CD4-positive, alpha-beta memory T cell (primary cell): Measurements from ENCODE around the gene JAK2. TPM values are rescaled to one million over a fixed set of nuclear protein-coding genes. Genes with fewer than 3 reads are reported as not detected.
"Not testable (repeated sequence)": the region's sequence is repeated elsewhere in the genome, so short reads cannot be mapped to it uniquely, and the experiment has no call there.

Experiments used
- CTCF ChIA-PET: fragments of 350-600 bp; sonication (Branson Sonifier 250); formaldehyde crosslinking; loops from one replicate; lab custom pipeline; 2021; ENCODE audit warnings: inconsistent platforms; ENCODE audit not compliant: partially characterized antibody; lab: Charles Lee
- POLR2A ChIA-PET: fragments of 350-600 bp; sonication (Branson Sonifier 250); formaldehyde crosslinking; loops from one replicate; lab custom pipeline; 2021; ENCODE audit not compliant: partially characterized antibody; lab: Charles Lee
- DNase-seq, 5 donors: peaks; one replicate each; pipeline versions ENCODE4 v3.0.0 to v3.0.0-alpha.2; 2020 to 2022; ENCODE audit warnings: mixed read lengths in 1 of 5
- H3K27ac ChIP-seq: one replicate; pipeline ENCODE4 v1.7.0; 2013; ENCODE audit warnings: low read depth, low read length
- H3K27me3 ChIP-seq: 2 replicates; pipeline ENCODE4 v1.7.0; 2013; ENCODE audit warnings: mild to moderate bottlenecking, low read length, moderate library complexity; ENCODE audit not compliant: insufficient read depth
- H3K36me3 ChIP-seq: 2 replicates; pipeline ENCODE4 v1.7.0; 2013; ENCODE audit warnings: mild to moderate bottlenecking, low read length, moderate library complexity; ENCODE audit not compliant: insufficient read depth
- H3K4me1 ChIP-seq: 2 replicates; pipeline ENCODE4 v1.7.0; 2013; ENCODE audit warnings: mild to moderate bottlenecking, low read length, moderate library complexity; ENCODE audit not compliant: insufficient read depth
- H3K4me3 ChIP-seq, 2 donors: one replicate each; pipeline ENCODE4 v1.7.0; 2013; ENCODE audit warnings: low read length in 2 of 2, mild to moderate bottlenecking in 1 of 2
- H3K9me3 ChIP-seq, 2 donors: one replicate each; pipeline ENCODE4 v1.7.0; 2013; ENCODE audit warnings: low read length in 2 of 2, control low read depth in 1 of 2; ENCODE audit not compliant: control insufficient read depth in 1 of 2
- H3K27ac Mint-ChIP-seq, 7 donors: one replicate each; pipeline ENCODE4 v1.8.0; 2020 to 2021; ENCODE audit warnings: mixed read lengths in 7 of 7, mild to moderate bottlenecking in 6 of 7, inconsistent platforms in 3 of 7, moderate library complexity in 3 of 7
- H3K27me3 Mint-ChIP-seq, 2 donors: one replicate each; pipeline ENCODE4 v1.8.0; 2020 to 2021; ENCODE audit warnings: mixed read lengths in 2 of 2
- H3K36me3 Mint-ChIP-seq, 2 donors: one replicate each; pipeline ENCODE4 v1.8.0; 2020 to 2021; ENCODE audit warnings: mixed read lengths in 2 of 2, inconsistent platforms in 1 of 2, mild to moderate bottlenecking in 1 of 2
- H3K4me1 Mint-ChIP-seq, 4 donors: one replicate each; pipeline ENCODE4 v1.8.0; 2020 to 2021; ENCODE audit warnings: mixed read lengths in 4 of 4, mild to moderate bottlenecking in 1 of 4
- H3K4me3 Mint-ChIP-seq, 8 donors: one replicate each; pipeline ENCODE4 v1.8.0; 2020 to 2021; ENCODE audit warnings: mixed read lengths in 8 of 8, mild to moderate bottlenecking in 7 of 8, moderate library complexity in 6 of 8, inconsistent platforms in 3 of 8
- H3K9me3 Mint-ChIP-seq, 8 donors: one replicate each; pipeline ENCODE4 v1.8.0; 2020 to 2021; ENCODE audit warnings: mixed read lengths in 8 of 8, mild to moderate bottlenecking in 5 of 8, inconsistent platforms in 3 of 8, moderate library complexity in 1 of 8
- intact Hi-C: fragments of 100-400 bp; cut with micrococcal nuclease; formaldehyde crosslinking; loops from one replicate; pipeline ENCODE4 v1.15.1; 2023
- polyA plus RNA-seq, 2 donors: library from polyadenylated mRNA; unstranded; fragments of 300-500 nt; fragmentation: Illumina TruSeq; gene quantifications; one replicate each; pipeline ENCODE4 v1.2.3, GENCODE V29; 2021
- total RNA-seq, 2 experiments: library from RNA; stranded (reverse); gene quantifications; one replicate each; pipeline ENCODE4 v1.2.3, GENCODE V29; 2021

JAK2 gene
- total and polyA plus RNA-seq, 4 experiments from 2014 or later: 4.6 to 19.9 (median 12.5) TPM

- POLR2A ChIA-PET, H3K27ac ChIP-seq, H3K27me3 Mint-ChIP-seq, H3K9me3 ChIP-seq, H3K36me3 ChIP-seq, H3K36me3 Mint-ChIP-seq, H3K4me3 Mint-ChIP-seq, DNase-seq, H3K9me3 Mint-ChIP-seq, H3K27me3 ChIP-seq, intact Hi-C loops, H3K4me3 ChIP-seq: not testable (repeated sequence)
- Mint-ChIP-seq H3K4me1 (peaks cover 32 to 44% (median 40%) of the 10 kb centered on the region in 4 donors), H3K27ac (peak overlapping the region in 3 of 7 donors; percentile 1 to 15 (median 4))
- peaks cover 32% of the 10 kb centered on the region for H3K4me1 ChIP-seq
- CTCF ChIA-PET: interaction anchor here (0.8 to 2.2 kb wide), 2 partner anchors 45 to 182 kb away, joined by 3 to 9 read pairs; no protein-coding TSS in a partner anchor
Measured at GRCh38 chr9:4942042-4942691, 42.9 kb upstream of the JAK2 start.

GRCh38 chr9:4943346-4943745, 41.7 kb upstream of the JAK2 start:
- no peaks in the 10 kb centered on the region for H3K36me3 ChIP-seq
- ChIA-PET POLR2A (no interaction called here), CTCF (no interaction called here)
- Mint-ChIP-seq H3K9me3 (peaks cover 0 to 3% (median 0%) of the 10 kb centered on the region in 8 donors), H3K36me3 (no peaks in the 10 kb centered on the region), H3K27me3 (no peaks in the 10 kb centered on the region), H3K27ac (peak overlapping the region in 2 of 7 donors; percentile 7 to 25), H3K4me3 (no peak overlapping the region), H3K4me1 (peaks cover 26 to 34% (median 30%) of the 10 kb centered on the region in 4 donors)
- no peak for DNase-seq
- no peaks in the 10 kb centered on the region for H3K27me3 ChIP-seq
- no peak overlapping the region for H3K27ac ChIP-seq
- H3K4me3 ChIP-seq: no peak overlapping the region
- peaks cover 20% of the 10 kb centered on the region for H3K4me1 ChIP-seq
- intact Hi-C loops: no loop called here
- no peaks in the 10 kb centered on the region for H3K9me3 ChIP-seq

- H3K36me3 ChIP-seq, intact Hi-C loops, H3K9me3 ChIP-seq, H3K27me3 ChIP-seq, H3K4me3 ChIP-seq, H3K27ac ChIP-seq, H3K4me1 ChIP-seq, H3K36me3 Mint-ChIP-seq, DNase-seq, H3K27me3 Mint-ChIP-seq, H3K9me3 Mint-ChIP-seq, POLR2A ChIA-PET: not testable (repeated sequence)
- Mint-ChIP-seq H3K4me3 (peak overlapping the region in 1 of 8 donors; percentile 7), H3K27ac (peak overlapping the region in 4 of 7 donors; percentile 1 to 46 (median 28)), H3K4me1 (peaks cover 13 to 21% (median 17%) of the 10 kb centered on the region in 4 donors)
- CTCF ChIA-PET: interaction anchor here (1.1 kb wide), 1 partner anchor 14 kb away, joined by 3 read pairs; no protein-coding TSS in a partner anchor
Measured at GRCh38 chr9:4944431-4945211, 40.5 kb upstream of the JAK2 start.

- no peaks in the 10 kb centered on the region for H3K36me3 ChIP-seq
- H3K27ac Mint-ChIP-seq: no peak overlapping the region
- intact Hi-C loops: no loop called here
- ChIA-PET POLR2A (interaction anchor here (1.0 kb wide), 1 partner anchor 8 kb away, joined by 4 read pairs; no protein-coding TSS in a partner anchor), CTCF (no interaction called here)
- H3K4me3 Mint-ChIP-seq: no peak overlapping the region
- peaks cover 7 to 18% (median 11%) of the 10 kb centered on the region in 4 donors for H3K4me1 Mint-ChIP-seq
- peaks cover 0 to 3% (median 0%) of the 10 kb centered on the region in 8 donors for H3K9me3 Mint-ChIP-seq
- no peaks in the 10 kb centered on the region for H3K9me3 ChIP-seq
- H3K27me3 ChIP-seq: no peaks in the 10 kb centered on the region
- no peak for DNase-seq
- no peak overlapping the region for H3K4me3 ChIP-seq
- H3K27ac ChIP-seq: no peak overlapping the region
- H3K36me3 Mint-ChIP-seq: no peaks in the 10 kb centered on the region
- H3K27me3 Mint-ChIP-seq: no peaks in the 10 kb centered on the region
- peaks cover 5% of the 10 kb centered on the region for H3K4me1 ChIP-seq
Measured at GRCh38 chr9:4946937-4947336, 38.1 kb upstream of the JAK2 start.

GRCh38 chr9:4955836-4956235, 29.2 kb upstream of the JAK2 start:
- Mint-ChIP-seq H3K27me3 (peaks cover 0 to 4% of the 10 kb centered on the region in 2 donors), H3K27ac (no peak overlapping the region), H3K36me3 (no peaks in the 10 kb centered on the region), H3K9me3 (peaks cover 0 to 3% (median 0%) of the 10 kb centered on the region in 8 donors), H3K4me3 (no peak overlapping the region), H3K4me1 (no peaks in the 10 kb centered on the region)
- Histone ChIP-seq H3K9me3 (no peaks in the 10 kb centered on the region), H3K4me1 (no peaks in the 10 kb centered on the region), H3K27ac (no peak overlapping the region), H3K4me3 (no peak overlapping the region), H3K27me3 (no peaks in the 10 kb centered on the region), H3K36me3 (no peaks in the 10 kb centered on the region)
- ChIA-PET POLR2A (no interaction called here), CTCF (no interaction called here)
- DNase-seq: no peak
- intact Hi-C loops: no loop called here

- H3K4me3 ChIP-seq: no peak overlapping the region
- no peaks in the 10 kb centered on the region for H3K27me3 ChIP-seq
- Mint-ChIP-seq H3K27me3 (peaks cover 0 to 4% of the 10 kb centered on the region in 2 donors), H3K36me3 (peaks cover 0 to 2% of the 10 kb centered on the region in 2 donors), H3K4me3 (no peak overlapping the region), H3K4me1 (no peaks in the 10 kb centered on the region), H3K27ac (no peak overlapping the region), H3K9me3 (peaks cover 3 to 13% (median 7%) of the 10 kb centered on the region in 8 donors)
- H3K9me3 ChIP-seq: no peaks in the 10 kb centered on the region
- intact Hi-C loops: no loop called here
- POLR2A ChIA-PET: no interaction called here
- CTCF ChIA-PET: no interaction called here
- no peak overlapping the region for H3K27ac ChIP-seq
- DNase-seq: no peak
- H3K4me1 ChIP-seq: no peaks in the 10 kb centered on the region
- H3K36me3 ChIP-seq: no peaks in the 10 kb centered on the region
Measured at GRCh38 chr9:4959031-4959430, 26.0 kb upstream of the JAK2 start.

- ChIA-PET POLR2A (no interaction called here), CTCF (no interaction called here)
- intact Hi-C loops: no loop called here
- peaks cover 2 to 8% of the 10 kb centered on the region in 2 donors for H3K36me3 Mint-ChIP-seq
- no peaks in the 10 kb centered on the region for H3K27me3 ChIP-seq
- no peaks in the 10 kb centered on the region for H3K9me3 ChIP-seq
- no peaks in the 10 kb centered on the region for H3K27me3 Mint-ChIP-seq
- H3K4me1 ChIP-seq: no peaks in the 10 kb centered on the region
- H3K36me3 ChIP-seq: no peaks in the 10 kb centered on the region
- no peak for DNase-seq
- H3K9me3 Mint-ChIP-seq: peaks cover 3 to 19% (median 12%) of the 10 kb centered on the region in 8 donors
- no peak overlapping the region for H3K4me3 ChIP-seq
- H3K4me3 Mint-ChIP-seq: no peak overlapping the region
- H3K27ac Mint-ChIP-seq: no peak overlapping the region
- no peak overlapping the region for H3K27ac ChIP-seq
- H3K4me1 Mint-ChIP-seq: peaks cover 0 to 3% (median 1%) of the 10 kb centered on the region in 4 donors
Measured at GRCh38 chr9:4962085-4962484, 23.0 kb upstream of the JAK2 start.
